Osteoblast (primary cell): Measurements from ENCODE around the gene RBL1. TPM values are rescaled to one million over a fixed set of nuclear protein-coding genes. Genes with fewer than 3 reads are reported as not detected.

Source experiments
- DNase-seq: peaks from one replicate; pipeline ENCODE4 v3.0.0; 2011; ENCODE audit warnings: low spot score, mixed read lengths; ENCODE audit not compliant: insufficient read length; ENCODE audit errors: missing footprints
- H2AFZ ChIP-seq: 2 replicates; pipeline ENCODE4 v1.6.0; 2011; ENCODE audit warnings: mild to moderate bottlenecking, low read length
- H3K27ac ChIP-seq: 2 replicates; pipeline ENCODE4 v1.5.1; 2011; ENCODE audit warnings: mild to moderate bottlenecking, low read depth, low read length, moderate library complexity
- H3K27me3 ChIP-seq: 2 replicates; pipeline ENCODE4 v1.6.0; 2012; ENCODE audit warnings: mild to moderate bottlenecking, control low read depth, inconsistent platforms, low read length, moderate library complexity; ENCODE audit not compliant: insufficient read depth
- H3K36me3 ChIP-seq: 2 replicates; pipeline ENCODE4 v1.5.1; 2011; ENCODE audit warnings: mild to moderate bottlenecking, low read length, control low read depth, moderate library complexity; ENCODE audit not compliant: insufficient read depth
- H3K4me1 ChIP-seq: 2 replicates; pipeline ENCODE4 v1.5.1; 2011; ENCODE audit warnings: mild to moderate bottlenecking, low read length, control low read depth, moderate library complexity; ENCODE audit not compliant: insufficient read depth
- H3K4me2 ChIP-seq: 2 replicates; pipeline ENCODE4 v1.6.0; 2011; ENCODE audit warnings: mild to moderate bottlenecking, low read length; ENCODE audit not compliant: insufficient read depth
- H3K4me3 ChIP-seq: fragments of 200-600 bp; sonication (generic); 3 replicates; pipeline ENCODE4 v1.5.1; 2012; ENCODE audit warnings: mild to moderate bottlenecking, low read length, inconsistent platforms; ENCODE audit not compliant: insufficient read depth
- H3K79me2 ChIP-seq: 2 replicates; pipeline ENCODE4 v1.6.0; 2012; ENCODE audit warnings: mild to moderate bottlenecking, low read length, control low read depth, inconsistent platforms; ENCODE audit not compliant: insufficient read depth
- H3K9me3 ChIP-seq: 2 replicates; pipeline ENCODE4 v1.5.1; 2011; ENCODE audit warnings: low read depth, low read length, control low read depth
- H4K20me1 ChIP-seq: 2 replicates; pipeline ENCODE4 v1.6.0; 2012; ENCODE audit warnings: mild to moderate bottlenecking, low read length, control low read depth; ENCODE audit not compliant: insufficient read depth
- total RNA-seq: library from RNA; depleted of rRNA; stranded (reverse); fragments of >200 nt; gene quantifications from 2 replicates; pipeline ENCODE4 v1.2.3, GENCODE V29; 2012
- TF ChIP-seq, protein P1 (sequence below): IDR thresholded peaks from 2 replicates; pipeline ENCODE4 v1.5.1; 2011; ENCODE audit warnings: mild to moderate bottlenecking, low read depth, low read length, moderate library complexity; ENCODE audit errors: extremely low read depth

RBL1 gene
- total RNA-seq, 1 donor = 9.8 TPM

- TF ChIP-seq, protein P1, sequence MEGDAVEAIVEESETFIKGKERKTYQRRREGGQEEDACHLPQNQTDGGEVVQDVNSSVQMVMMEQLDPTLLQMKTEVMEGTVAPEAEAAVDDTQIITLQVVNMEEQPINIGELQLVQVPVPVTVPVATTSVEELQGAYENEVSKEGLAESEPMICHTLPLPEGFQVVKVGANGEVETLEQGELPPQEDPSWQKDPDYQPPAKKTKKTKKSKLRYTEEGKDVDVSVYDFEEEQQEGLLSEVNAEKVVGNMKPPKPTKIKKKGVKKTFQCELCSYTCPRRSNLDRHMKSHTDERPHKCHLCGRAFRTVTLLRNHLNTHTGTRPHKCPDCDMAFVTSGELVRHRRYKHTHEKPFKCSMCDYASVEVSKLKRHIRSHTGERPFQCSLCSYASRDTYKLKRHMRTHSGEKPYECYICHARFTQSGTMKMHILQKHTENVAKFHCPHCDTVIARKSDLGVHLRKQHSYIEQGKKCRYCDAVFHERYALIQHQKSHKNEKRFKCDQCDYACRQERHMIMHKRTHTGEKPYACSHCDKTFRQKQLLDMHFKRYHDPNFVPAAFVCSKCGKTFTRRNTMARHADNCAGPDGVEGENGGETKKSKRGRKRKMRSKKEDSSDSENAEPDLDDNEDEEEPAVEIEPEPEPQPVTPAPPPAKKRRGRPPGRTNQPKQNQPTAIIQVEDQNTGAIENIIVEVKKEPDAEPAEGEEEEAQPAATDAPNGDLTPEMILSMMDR = no peak
- Histone ChIP-seq H3K27me3 (no peaks in the 10 kb centered on the region), H3K4me3 (no peak overlapping the region), H3K4me2 (no peak overlapping the region), H2AFZ (no peak overlapping the region), H4K20me1 (no peaks in the 10 kb centered on the region), H3K36me3 (peaks cover 18% of the 10 kb centered on the region), H3K79me2 (peaks cover 3% of the 10 kb centered on the region), H3K4me1 (no peaks in the 10 kb centered on the region), H3K9me3 (no peaks in the 10 kb centered on the region), H3K27ac (no peak overlapping the region)
- no peak for DNase-seq
These were observed 29.6 kb downstream of the RBL1 start for GRCh38 chr20:37066168-37066567.

DNA sequence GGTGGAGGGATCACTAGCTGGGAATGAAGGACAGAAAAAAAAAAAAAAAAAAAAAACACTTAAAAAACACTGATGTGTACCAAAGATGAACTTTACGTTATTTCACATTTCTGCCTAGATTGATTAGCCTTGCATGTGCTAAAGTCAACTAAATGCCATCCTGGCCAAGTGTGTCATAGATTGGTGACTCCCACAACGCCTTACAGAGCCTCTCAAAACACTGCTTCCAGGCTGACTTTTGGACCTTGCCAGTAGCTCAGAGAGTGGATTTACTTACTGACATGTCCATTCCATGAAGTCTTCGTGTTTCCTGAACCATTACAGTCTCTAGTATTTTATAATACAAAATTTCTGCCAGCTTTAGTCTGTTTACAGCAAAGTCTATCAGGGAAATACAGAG is 40.5 kb downstream of the RBL1 start:
- Histone ChIP-seq H3K27me3 (no peaks in the 10 kb centered on the region), H3K36me3 (peaks cover 9% of the 10 kb centered on the region), H3K27ac (no peak overlapping the region), H4K20me1 (no peaks in the 10 kb centered on the region), H3K9me3 (no peaks in the 10 kb centered on the region), H2AFZ (no peak overlapping the region), H3K4me2 (no peak overlapping the region), H3K4me3 (no peak overlapping the region), H3K4me1 (no peaks in the 10 kb centered on the region), H3K79me2 (no peaks in the 10 kb centered on the region)
- DNase-seq = no peak
- TF ChIP-seq, protein P1 = no peak

DNA sequence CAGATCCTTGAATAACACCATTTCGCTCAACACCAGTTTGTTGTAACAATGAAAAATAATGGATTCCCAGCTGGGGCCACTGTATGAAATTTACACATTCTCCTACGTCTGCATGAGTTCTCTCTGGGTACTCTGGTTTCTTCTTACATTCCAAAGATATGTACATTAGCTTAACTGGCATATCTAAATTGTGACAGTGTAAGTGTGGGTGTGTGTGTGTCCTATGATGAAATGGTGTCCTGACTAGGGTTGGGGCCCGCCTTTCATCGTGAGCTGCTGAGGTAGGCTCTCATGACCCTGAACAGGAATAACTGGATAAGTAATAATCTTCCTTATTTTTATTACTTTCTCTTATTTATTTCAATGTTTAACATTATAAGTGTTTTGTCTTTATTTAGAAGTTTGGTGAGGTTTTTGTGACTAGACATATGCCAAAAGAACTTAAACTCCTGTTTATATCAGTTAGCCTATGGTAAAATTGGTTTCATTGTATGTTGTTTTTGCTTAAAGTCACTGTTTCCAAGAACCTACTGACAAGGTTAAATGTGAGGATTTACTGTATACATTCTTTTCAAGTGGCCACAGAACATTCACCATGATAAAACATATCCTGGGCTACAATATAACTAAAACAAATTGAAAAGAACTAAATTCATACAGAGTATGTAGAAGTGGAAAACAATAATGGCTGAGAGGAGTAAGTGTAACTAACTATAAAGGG is 42.4 kb downstream of the RBL1 start:
- DNase-seq = no peak
- H3K4me2 ChIP-seq = no peak overlapping the region

More for the DNA sequence above, 42.4 kb downstream of the RBL1 start:
- H3K27ac ChIP-seq = no peak overlapping the region
- H2AFZ ChIP-seq = no peak overlapping the region
- H3K4me1 ChIP-seq = no peaks in the 10 kb centered on the region
- H3K79me2 ChIP-seq = no peaks in the 10 kb centered on the region
- TF ChIP-seq, protein P1 = no peak
- peaks cover 9% of the 10 kb centered on the region for H3K36me3 ChIP-seq
- H3K27me3 ChIP-seq = no peaks in the 10 kb centered on the region
- H3K9me3 ChIP-seq = no peaks in the 10 kb centered on the region
- no peak overlapping the region for H3K4me3 ChIP-seq
- no peaks in the 10 kb centered on the region for H4K20me1 ChIP-seq
